ENCODE data around the gene ITGA11.

Gene ITGA11

DNA sequence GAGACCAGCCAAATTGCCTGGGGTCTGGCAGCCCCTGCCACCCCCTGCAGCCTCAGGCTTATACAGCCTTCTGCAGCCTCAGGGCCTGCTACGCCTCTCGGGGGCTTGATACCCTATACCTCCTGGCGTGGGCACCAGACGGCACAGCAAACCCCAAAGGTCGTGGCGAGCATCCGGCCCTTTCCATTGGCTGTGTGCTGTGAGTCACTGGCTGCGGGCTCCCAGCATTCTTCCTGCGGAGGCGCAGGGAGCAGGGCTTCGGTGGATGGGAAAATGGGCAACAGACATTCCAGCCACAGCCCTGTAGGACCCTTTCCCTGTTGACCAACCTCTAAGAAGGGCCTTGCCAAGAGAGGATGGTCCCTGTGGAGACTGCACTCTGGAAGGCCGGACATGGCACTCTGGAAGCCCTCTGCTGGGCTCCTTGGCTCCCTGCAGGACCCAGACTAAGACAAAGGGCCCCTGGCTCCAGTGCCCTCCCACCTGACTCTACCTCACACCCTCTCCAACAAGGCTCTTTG lies 59.6 kb downstream of the ITGA11 start:
- peak in 1 of 2 experiments; percentile 23 for DNase-seq

DNA sequence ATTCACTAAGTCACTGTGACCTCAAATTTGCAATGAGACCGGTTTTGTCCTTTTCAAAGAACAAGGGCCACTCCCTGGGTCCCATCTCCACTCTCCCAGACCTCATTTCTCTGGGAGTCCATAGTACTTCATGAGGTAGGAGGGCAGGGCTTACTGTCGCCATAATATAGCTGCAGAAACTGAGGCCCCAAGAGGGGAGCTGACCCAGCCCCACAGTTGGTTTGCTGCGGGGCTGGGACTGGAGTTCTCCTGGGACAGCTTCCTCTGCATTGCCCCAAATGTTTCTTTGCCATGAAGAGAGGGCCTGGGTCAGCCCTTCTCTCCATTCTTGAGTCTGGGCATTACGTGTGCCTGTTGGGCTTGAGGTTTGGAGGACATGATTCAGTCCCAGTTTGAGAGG lies 60.1 kb downstream of the ITGA11 start:
- no peak for DNase-seq

DNA sequence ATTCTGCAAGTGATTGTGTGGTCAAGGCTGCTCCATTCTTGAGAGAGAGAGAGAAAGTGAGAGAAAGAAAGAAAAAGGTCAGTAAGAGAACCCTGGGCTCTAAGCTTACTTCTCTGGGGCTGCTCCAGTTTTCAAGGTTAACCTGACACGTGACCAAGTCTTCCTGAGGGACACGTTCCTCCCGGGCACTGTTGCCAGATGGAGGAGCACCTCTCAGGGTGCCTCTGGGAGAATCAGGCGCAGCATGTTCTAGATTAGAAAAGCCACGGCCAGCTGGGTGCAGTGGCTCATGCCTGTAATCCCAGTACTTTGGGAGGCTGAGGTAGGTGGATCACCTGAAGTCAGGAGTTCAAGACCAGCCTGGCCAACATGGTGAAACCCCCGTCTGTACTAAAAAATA lies 60.8 kb downstream of the ITGA11 start:
- DNase-seq = no peak

DNA sequence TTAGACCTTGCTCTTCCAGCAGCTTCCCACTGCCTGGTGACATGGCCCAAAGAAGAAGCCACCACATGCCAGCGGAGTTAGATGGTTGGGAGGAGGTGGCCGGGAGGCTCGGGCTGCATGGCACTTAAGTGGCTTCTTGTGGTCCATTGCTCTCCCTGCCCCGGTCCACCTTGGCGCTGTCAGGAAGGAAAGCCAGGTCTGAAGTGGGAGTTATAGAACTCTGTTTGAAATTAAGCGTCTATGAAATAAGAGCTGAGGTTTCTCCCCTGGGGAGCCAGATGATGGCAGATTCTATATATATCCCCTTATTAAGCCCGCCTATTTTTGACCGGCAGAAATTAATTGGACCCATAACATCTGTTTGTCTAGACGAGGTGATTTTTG lies 61.2 kb downstream of the ITGA11 start:
- DNase-seq = no peak

DNA sequence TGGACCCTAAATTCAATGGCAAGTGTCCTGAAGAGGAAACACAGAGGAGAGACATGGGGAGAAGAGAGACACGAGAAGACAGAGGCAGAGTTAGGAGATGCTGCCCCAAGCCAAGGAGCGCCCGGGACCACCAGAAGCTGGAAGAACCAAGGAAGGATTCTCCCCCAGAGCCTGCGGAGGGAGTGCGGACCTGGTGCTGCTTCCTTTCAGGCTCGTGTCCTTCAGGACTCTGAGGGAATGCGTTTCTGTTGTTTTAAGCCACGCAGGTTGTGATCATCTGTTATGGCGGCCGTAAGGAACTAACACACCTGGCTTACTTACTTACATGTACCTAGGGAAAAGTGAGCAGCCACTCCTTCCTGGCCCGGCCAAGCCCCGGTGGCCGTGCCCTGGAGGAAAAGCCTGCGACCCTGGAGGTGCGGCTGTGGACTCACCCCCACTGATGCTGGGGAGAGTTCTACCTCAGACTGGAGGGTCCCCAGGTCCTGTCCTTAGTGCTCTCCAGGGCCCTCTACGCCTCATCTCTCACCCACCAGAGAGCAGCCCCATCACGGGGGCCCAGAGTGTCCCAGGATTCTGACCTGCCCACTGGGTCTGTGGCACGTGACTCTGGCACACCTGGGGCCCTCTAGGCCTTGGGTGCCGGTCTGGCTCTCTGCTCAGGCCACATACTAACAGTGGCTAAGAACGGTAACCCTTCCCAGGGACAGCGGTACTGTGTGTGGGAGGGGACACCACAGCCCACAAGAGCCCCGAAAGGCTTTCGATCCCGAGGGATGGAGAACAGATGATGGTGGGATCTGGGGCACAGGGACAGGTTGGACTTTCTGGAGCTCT lies 61.8 kb downstream of the ITGA11 start:
- DNase-seq = no peak

DNA sequence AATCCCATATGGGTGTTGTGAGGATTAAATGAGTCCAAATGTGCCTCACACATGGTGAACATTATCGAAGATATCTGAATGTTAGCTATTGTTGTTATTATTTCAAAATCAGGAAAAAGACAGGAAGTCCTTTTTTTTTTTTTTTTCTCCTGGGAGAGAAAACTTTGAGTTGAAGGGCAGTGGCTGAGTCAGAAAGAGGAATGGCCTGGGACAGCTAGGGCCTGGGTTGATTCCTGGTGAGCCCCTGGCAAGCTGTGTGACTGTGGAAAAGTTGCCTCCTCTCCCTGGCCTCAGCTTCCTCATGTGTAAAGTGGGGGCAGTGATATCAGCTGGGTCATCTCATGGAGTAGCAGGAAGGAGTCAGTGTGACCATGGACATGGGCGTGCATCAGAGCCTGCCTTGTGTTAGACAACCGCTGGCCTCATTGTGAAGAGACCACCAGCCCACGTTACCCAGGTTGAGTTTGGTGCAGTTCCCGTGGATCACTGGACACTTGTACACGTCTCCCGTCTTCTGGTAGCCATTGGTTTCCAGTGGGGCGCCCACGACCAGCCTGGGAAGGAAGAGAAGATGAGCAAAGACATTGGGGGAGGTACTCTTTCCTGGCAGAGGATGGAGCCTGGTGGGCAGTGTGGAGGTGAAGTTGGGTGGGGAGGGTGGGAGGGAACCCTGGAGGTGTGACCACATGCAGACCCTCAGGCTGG lies 63.1 kb downstream of the ITGA11 start:
- DNase-seq = no peak

DNA sequence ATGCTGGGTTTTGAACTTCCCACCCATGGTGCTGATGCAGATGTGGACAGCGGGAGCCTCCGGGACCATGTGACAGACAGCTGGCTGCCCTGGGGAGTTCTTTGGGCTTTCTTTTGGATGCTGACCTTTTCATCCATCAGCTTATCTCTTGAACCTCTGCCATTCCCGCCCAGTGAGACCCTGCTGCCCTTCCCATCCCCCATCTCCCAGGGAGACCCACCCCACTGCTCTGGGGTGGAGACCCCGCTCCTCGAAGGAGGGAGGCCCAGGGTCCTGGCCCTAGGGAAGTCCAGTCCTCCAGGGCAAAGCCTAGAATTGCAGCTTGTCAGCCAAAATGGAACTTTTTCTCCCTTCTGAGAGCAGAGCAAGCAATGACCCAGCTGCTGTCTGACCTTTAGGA lies 64.0 kb downstream of the ITGA11 start:
- DNase-seq = no peak

DNA sequence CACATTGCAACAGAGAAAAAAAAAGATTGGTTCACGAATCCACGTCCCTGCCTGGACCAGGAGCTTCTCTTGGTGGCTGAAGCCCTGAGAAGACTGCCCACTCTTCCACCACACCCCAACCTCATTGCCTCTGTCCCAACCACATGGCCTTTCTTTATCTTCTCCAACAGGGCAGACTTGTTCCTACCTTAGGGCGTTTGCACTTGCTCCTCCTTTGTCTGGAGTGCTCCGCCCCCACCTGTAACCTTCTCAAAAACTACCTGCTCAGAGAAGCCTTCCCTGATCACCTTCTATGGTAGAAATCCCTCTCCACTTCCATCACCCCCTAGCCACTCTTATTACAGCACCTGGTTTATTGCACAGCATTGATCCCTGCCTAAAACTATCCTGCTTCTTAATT lies 64.7 kb downstream of the ITGA11 start:
- no peak for DNase-seq

DNA sequence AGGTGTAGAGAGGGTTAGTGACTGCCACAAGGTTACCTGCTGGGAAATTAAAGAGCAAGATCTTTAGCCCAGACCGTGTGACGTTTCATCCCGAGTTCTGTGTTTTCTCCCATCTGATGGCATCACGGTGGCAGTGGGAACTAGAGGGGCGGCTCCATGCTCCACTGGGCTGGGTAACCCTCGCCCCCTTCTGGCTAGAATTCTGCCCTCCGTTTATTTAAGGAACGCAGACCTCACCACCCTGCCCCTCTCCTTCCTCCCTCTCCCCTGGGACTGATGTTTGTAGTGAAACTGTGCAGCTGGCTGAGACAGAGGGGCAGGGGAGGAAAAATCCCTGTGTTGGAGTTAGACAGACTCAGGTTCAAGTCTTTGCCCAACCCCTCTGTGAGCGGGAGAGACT lies 65.6 kb downstream of the ITGA11 start:
- DNase-seq = no peak

DNA sequence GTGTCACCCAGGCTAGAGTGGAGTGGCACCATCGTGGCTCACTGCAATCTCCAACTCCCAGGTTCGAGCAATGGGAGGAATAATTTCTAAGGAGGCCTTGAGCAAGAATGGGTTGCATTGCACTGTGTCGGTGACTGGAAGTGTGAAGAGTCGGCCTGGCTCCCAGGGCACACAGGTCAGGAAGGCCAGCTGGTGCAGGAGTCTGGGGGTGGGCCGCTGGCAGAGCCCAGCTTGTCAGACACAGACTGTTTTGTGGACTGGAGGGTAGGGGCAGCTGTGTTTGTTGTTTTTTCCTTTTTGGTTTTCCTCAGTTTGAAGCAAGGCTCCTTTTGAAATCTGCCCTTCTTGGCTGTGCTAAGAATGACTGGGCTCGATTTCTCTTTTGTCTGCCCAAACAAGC lies 66.2 kb downstream of the ITGA11 start:
- no peak for DNase-seq

DNA sequence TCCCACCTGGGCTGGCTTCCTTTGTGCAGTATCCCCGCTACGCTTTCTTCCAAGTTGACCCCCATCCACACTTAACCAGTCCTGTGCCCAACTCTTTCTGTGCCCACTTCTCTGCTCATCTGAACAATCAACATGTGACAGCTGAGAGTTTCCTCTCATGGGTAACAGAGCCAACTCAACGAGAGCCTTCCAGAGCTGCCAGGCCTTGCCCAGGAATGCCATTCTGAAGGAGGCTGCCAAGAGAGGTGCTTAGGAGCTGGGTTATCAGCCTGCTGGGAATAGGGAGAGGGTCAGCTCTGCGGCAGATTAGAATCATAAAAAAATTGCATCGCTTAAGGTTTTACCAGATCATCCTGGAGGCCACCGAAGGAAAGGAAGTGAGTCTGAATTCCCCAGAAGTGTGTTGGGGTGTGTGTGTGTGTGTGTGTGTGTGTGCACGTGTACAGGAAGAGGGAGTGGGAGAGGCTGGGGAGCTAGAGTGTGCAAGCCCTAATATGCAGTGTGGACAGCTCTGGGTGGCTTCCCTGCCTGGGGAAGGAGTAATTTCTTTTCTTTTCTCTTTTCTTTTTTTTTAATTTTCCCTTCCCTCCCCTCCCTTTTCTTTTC lies 66.7 kb downstream of the ITGA11 start:
- DNase-seq = no peak

DNA sequence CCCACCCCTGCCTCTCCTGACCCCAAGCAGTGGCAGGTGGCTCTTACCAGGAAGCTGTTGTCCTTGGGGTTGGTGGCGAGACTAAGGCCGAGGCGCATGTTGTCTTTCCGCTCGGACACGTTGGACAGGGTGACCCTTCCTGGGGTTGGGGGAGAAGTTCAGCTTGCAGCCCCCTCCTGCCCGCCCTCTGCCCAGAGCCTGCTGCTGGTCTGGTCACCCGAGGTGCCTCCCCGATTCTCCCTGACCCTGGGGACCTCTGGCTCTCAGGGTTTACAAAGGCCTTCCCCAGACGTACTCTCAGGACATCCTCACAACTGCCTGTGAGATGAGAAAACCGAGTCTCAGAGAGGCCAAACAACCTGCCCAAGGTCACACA lies 67.3 kb downstream of the ITGA11 start:
- DNase-seq = no peak

DNA sequence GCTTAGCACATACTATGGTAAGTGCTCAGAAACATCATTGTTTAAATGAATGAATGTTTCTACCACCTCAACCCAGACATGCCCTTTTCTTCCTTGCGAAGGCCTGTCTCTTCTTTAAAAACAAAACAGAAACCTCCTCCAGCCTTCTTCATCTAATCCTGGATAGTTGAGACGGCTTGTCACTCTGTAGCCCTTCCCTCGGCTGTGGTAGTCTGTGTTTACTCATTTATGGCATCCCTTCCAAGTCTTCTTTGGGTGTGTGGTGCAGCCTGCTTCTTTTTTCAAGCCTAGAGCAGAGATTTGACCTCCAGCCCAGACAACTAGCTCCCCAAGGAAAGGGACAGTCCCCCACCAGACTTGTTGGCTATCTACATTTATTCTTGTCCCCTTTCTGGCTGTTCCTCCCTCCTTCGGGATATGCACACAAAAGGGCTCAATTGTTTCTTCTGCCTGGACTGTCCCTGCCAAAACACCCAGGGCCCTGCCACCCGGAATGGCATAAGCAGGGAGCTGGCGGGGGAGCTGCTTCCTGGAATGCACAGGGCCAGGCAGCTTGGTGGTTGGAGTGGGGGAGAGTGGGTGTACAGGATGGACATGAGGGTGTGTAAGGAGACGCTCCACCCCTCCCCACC lies 67.8 kb downstream of the ITGA11 start:
- no peak for DNase-seq

DNA sequence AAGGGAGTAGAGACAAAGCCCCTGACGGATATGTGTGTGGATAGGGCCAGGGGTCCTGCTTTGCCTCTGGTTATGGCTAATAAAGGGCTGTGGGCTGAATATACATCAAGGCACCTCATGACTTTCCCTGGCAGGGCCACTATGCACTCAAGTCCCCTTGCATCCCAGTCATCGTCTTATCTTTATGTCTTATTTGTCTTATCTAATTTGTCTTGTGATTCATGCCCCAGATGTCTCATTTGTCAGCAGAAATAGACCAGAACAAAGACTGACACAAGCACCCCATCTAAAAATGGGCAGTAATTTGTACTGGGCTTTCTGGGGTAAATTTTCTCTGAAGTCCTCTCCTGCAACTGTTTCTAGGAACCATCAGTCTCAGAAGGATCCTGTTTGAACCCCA lies 68.6 kb downstream of the ITGA11 start:
- DNase-seq = no peak

DNA sequence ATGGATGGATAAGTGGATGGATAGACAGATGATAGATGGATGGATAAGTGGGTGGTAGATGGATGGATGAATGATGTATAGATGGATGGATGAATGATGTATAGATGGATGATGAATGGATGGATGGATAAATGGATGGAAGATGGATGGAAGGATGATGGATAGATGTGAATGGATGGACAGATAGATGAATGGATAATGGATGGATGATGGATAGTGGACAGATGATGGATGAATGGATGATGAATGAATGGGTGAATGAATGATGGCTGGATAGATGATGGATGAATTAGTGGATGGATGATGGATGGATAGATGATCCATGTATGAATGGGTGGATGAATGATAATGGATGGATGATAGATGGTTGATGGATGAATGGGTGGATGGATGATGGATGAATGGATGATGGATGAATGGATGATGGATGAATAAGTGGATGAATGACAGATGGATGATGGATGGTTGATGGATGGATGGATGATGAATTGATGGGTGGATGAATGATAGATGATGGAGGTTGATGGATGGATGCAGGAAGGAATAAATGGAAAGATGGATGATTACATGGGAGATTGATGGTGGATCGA lies 69.3 kb downstream of the ITGA11 start:
- no peak for DNase-seq

DNA sequence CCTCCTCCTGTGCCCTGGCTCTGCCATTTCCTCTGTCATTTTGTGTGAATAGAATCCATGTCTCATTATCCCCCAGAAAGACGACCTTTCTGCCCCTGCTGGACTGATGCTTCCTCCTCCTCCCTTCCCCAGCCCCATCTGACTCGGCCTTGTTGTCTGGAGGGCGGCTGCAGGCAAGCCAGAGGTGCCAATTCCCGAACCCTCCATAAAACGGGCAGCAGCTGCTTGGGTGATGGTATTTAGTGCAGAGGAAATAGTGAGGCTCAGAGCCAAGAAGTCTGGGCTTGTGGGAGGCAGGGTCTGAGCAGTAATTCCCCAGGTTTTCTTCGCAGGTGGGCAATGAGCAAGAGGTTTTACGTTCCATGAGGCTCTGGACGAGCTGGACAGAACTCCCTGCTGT lies 71.2 kb downstream of the ITGA11 start:
- no peak for DNase-seq

DNA sequence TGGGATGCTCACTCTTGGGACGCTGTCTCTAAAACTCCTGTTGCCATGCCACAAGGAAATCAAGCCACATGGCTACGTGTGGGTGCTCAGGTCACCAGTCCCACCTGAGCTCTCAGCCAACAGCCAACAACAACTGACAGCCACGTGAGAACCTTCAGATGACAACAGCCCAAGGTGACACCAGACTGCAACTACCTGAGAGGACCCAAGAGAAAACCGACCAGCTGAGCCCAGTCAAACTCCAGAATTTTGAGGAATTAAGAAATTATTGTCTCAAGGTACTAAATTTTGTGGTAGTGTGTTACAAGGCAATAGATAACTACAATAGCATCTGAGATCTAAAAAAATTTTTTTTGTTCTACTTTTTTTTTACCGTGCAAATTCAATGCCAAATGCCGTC lies 75.2 kb downstream of the ITGA11 start:
- DNase-seq = no peak

DNA sequence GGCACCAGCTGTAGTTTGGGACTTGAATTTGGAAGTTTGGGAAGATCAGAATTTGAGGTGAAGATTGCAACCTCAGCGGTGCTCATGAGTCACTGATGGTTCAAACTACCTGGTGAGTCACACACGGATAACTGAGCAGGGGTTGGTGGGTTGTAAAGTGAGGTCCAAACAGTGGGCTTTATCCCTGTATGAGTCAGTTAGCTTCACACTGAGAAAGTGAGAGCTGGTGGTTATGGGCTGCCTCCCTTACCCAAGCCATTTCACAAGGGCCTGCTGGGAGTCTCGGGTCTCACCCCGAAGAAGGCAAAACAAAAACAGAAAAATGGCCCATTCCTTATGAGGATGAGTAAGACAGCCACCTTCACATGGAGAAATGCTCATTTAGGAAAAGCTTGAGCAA lies 77.0 kb downstream of the ITGA11 start:
- peak; percentile 26 to 46 for DNase-seq

DNA sequence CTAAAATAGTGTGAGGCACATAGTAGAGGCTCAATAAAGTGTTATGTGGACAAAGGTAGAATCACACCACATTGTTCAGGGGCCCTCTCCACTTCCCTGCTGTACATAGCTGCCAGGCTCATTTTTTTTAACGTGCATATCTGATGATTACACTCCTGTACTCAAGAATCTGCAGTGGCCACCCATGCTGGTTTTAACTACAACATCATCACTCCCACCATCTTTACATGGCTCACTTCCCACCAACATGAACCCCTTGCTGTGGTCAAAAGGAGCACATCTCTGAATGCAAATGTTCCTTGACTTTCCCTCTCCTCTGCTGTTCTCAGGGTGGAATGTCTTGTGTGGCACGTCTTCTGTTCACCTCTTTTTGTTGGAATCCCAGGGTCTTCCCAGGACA lies 77.7 kb downstream of the ITGA11 start:
- DNase-seq = no peak

DNA sequence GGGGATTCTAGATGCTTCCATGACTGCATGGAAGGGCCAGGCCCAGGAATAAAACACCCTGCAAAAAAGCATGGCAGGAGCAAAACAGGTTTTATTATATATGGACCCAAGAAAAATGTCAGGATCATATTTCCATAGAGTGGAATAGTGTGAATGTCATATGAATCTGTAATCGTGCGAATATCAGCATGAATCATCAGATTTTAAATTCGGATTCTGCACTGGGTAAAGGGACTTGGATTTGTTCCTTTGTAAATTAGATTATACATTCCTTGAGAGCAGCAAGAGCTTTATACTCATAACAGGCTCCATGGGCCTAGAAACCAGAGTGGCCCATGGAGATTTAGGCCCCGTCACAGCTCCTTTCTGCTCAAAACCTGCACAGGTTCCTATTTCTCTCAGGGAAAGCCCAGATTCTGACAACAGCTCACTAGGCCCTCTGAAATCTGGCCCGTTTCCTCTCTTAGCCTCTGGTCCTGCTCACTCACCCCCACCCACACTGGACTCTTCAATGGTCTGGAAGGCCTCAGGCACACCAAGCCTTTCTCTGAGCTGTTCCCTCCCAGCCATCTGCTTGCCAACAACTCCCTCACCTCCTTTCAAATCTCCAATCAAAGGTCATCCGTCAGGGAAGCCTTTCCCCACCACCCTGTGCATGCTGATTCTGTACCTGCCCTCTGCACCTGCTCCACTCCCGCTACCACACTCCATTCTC lies 78.4 kb downstream of the ITGA11 start:
- no peak for DNase-seq

DNA sequence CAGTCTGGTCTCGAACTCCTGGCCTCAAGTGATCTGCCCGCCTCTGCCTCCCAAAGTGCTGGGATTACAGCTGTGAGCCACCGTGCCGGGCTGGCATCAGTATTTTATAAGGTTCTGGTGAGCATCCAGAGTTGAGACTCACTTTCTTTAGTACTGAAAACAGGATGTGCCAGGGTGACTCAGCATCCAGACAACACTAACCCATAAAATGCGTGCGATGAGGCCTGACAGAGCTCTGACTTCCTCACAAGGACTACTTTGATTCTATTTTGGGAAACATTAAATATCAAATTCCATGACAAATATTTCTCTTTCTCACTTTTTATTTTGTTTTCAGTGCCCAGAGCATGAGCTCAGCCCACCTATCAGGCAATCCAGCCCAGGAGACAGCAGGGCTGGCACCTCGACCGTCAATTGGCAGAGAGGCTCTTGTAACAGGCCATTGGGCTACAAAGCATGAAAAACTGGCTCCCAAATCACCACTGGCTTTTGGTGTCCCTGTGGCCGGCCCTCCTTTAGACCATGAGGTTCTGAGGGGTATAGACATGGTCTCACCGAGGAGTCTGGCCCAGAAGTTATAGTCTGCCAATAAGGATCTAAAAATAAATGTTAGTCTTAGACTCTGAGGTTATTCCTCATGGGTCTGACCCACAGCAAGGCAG lies 79.4 kb downstream of the ITGA11 start:
- peak; percentile 71 to 92 for DNase-seq

DNA sequence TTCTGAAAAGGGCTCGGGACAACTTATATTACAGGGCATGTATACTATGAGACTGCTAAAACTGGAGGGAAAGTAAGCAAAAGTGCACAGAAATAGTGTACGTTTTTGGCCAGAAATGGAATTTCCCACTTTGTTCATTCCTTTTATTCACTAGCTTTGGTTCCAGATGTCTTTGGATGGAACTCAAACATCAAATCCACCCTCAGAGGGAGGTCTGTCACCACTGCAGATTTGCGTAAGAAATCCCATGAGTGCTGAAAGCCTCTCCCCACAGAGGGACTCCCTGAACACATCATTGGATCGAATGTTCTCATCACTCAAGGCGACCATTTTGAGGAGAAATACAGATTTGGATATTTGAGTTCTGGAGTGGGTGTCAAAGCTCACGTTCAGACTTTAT lies 82.8 kb downstream of the ITGA11 start:
- DNase-seq = no peak

All from SW 1271 (cell line).